ENCODE results near the gene NCK1. TPM values are rescaled to one million over a fixed set of nuclear protein-coding genes. Genes with fewer than 3 reads are reported as not detected.
A peak's percentile ranks its signal among the peaks of the same experiment; 100 is the strongest.

NCK1 gene
- total and polyA plus RNA-seq, 4 experiments from 2014 or later: 40.3 to 68.4 (median 61.6) TPM

DNA sequence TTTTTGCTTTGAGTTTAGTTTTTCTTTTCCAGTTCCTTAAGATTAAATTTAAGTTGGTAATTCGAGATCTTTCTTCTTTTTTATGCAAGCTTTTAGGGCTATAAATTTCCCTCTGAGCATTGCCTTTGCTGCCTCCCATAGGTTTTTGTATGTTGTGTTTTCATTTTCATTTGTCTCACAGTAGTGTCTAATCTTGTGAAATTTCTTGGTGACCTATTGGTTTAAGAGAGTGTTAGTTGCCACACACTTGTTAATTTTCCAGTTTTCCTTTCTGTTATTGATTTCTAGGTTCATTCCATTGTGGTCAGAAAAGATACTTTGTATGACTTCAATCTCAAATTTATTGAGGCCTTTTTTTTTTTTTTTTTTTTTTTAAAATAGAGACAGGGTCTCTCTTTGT lies 77.5 kb downstream of the NCK1 start:
- peaks cover 52 to 82% (median 70%) of the 10 kb centered on the region in 4 donors for H3K4me1 Mint-ChIP-seq
- Histone ChIP-seq H3K4me3 (ENCODE audit: low read length in 2 of 2) (no peak overlapping the region), H3K27me3 (ENCODE audit: insufficient read depth, low read length) (no peaks in the 10 kb centered on the region), H3K9me3 (ENCODE audit: control insufficient read depth in 1 of 2, low read length in 2 of 2) (no peaks in the 10 kb centered on the region), H3K4me1 (ENCODE audit: insufficient read depth, low read length) (peaks cover 53% of the 10 kb centered on the region), H3K36me3 (ENCODE audit: insufficient read depth, low read length) (no peaks in the 10 kb centered on the region), H3K27ac (ENCODE audit: low read depth, low read length) (no peak overlapping the region)
- intact Hi-C loops (cut with micrococcal nuclease): loop anchor here (5.0 kb wide), 1 partner anchor 77 kb away; the partner anchor contains the start of gene NCK1
- CTCF ChIA-PET (ENCODE audit: partially characterized antibody): interaction anchor here (0.7 to 2.0 kb wide), 4 partner anchors 52 to 282 kb away, joined by 3 to 6 read pairs (median 4); partner anchors contain the start of gene STAG1
- H3K27me3 Mint-ChIP-seq: no peaks in the 10 kb centered on the region
- peaks cover 23 to 32% of the 10 kb centered on the region in 2 donors for H3K36me3 Mint-ChIP-seq
- no peak for DNase-seq
- peak overlapping the region in 7 of 8 donors; percentile 18 to 78 (median 60) for H3K4me3 Mint-ChIP-seq
- POLR2A ChIA-PET (ENCODE audit: partially characterized antibody): interaction anchor here (0.6 to 1.6 kb wide), 7 partner anchors 20 to 187 kb away, joined by 3 to 7 read pairs (median 4); partner anchors contain the start of genes NCK1 and STAG1
- peaks cover 0 to 1% (median 0%) of the 10 kb centered on the region in 8 donors for H3K9me3 Mint-ChIP-seq
- H3K27ac Mint-ChIP-seq: peak overlapping the region in 5 of 7 donors; percentile 49 to 86 (median 65)

DNA sequence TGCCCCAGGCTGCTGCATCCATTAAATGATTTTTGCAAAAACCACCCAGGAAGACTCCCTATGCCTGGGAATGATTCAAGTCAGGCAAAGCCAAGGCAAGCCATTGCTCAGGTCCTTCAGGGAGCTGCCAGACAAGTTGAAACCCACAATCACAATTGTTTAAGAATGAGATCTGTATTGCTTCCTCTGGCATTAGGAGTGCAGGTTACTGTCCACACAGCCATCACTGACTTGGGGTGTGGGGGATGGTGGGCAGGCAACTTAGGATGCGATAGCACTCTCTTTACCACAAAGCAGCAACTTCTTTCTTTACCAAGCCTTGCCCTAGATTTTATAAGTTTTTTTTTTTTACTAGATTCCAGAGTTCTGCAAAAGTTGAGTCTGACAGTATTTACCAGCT lies 80.8 kb downstream of the NCK1 start:
- Histone ChIP-seq H3K4me3 (ENCODE audit: low read length in 2 of 2) (no peak overlapping the region), H3K27me3 (ENCODE audit: insufficient read depth, low read length) (no peaks in the 10 kb centered on the region), H3K9me3 (ENCODE audit: control insufficient read depth in 1 of 2, low read length in 2 of 2) (no peaks in the 10 kb centered on the region), H3K4me1 (ENCODE audit: insufficient read depth, low read length) (peaks cover 51% of the 10 kb centered on the region), H3K36me3 (ENCODE audit: insufficient read depth, low read length) (peaks cover 8% of the 10 kb centered on the region), H3K27ac (ENCODE audit: low read depth, low read length) (no peak overlapping the region)
- ChIA-PET POLR2A (ENCODE audit: partially characterized antibody) (interaction anchor here (1.6 kb wide), 1 partner anchor 23 kb away, joined by 5 read pairs; no protein-coding TSS in a partner anchor), CTCF (ENCODE audit: partially characterized antibody) (interaction anchor here (0.7 to 1.2 kb wide), 4 partner anchors 8 to 89 kb away, joined by 3 to 4 read pairs (median 4); no protein-coding TSS in a partner anchor)
- DNase-seq: no peak
- intact Hi-C loops (cut with micrococcal nuclease): no loop called here
- H3K4me3 Mint-ChIP-seq: peak overlapping the region in 5 of 8 donors; percentile 2 to 65 (median 29)
- H3K4me1 Mint-ChIP-seq: peaks cover 50 to 76% (median 58%) of the 10 kb centered on the region in 4 donors
- peaks cover 0 to 1% (median 0%) of the 10 kb centered on the region in 8 donors for H3K9me3 Mint-ChIP-seq
- peak overlapping the region in 5 of 7 donors; percentile 13 to 81 (median 43) for H3K27ac Mint-ChIP-seq
- H3K27me3 Mint-ChIP-seq: no peaks in the 10 kb centered on the region
- H3K36me3 Mint-ChIP-seq: peaks cover 21 to 25% of the 10 kb centered on the region in 2 donors

DNA sequence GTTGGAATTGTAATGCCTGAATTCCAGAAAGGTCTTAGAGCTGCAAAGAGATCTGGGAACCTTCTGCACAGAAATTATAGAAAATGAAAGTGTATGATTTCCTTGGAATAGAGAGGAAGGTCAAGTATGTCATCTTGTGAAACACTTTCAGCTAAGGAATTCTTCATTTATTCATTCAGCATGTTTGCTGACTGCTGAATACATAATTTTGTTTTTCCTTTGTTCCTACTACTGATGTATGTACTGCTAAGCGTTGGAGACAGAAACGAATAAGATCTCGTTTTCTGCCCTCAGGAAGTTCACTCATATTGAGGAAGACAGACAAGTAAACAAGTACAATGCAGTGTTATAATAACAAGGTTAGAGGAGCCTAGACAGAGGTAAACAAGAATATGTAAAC lies 81.4 kb downstream of the NCK1 start:
- Mint-ChIP-seq H3K27ac (peak overlapping the region in 5 of 7 donors; percentile 14 to 81 (median 47)), H3K9me3 (peaks cover 0 to 1% (median 0%) of the 10 kb centered on the region in 8 donors), H3K4me3 (peak overlapping the region in 1 of 8 donors; percentile 65), H3K27me3 (no peaks in the 10 kb centered on the region), H3K36me3 (peaks cover 21 to 29% of the 10 kb centered on the region in 2 donors), H3K4me1 (peaks cover 45 to 76% (median 56%) of the 10 kb centered on the region in 4 donors)
- Histone ChIP-seq H3K9me3 (ENCODE audit: control insufficient read depth in 1 of 2, low read length in 2 of 2) (no peaks in the 10 kb centered on the region), H3K36me3 (ENCODE audit: insufficient read depth, low read length) (peaks cover 8% of the 10 kb centered on the region), H3K4me3 (ENCODE audit: low read length in 2 of 2) (no peak overlapping the region), H3K4me1 (ENCODE audit: insufficient read depth, low read length) (peaks cover 45% of the 10 kb centered on the region), H3K27ac (ENCODE audit: low read depth, low read length) (no peak overlapping the region), H3K27me3 (ENCODE audit: insufficient read depth, low read length) (no peaks in the 10 kb centered on the region)
- POLR2A ChIA-PET (ENCODE audit: partially characterized antibody): interaction anchor here (1.6 kb wide), 1 partner anchor 24 kb away, joined by 5 read pairs; no protein-coding TSS in a partner anchor
- CTCF ChIA-PET (ENCODE audit: partially characterized antibody): no interaction called here
- intact Hi-C loops (cut with micrococcal nuclease): no loop called here
- no peak for DNase-seq

DNA sequence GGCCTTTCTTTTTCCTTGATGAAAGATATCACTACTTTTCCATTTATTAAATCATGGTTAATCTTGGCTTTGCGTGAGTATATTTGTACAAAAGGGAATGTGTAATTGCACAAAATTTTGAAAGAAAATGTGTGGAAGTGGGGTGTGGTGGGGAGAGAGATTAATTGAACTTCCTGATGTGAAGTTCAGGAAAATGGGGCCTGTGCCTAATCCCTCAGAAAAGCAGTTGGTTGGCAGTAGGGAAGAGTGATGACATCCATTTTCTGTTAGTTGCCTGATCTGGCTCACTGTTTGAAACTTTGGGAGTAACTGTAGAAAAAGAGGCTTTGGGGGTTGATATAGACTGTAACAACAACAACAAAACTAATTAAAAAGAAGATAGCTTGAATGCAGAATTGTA lies 85.0 kb downstream of the NCK1 start:
- Mint-ChIP-seq H3K9me3 (peaks cover 0 to 1% (median 0%) of the 10 kb centered on the region in 8 donors), H3K27ac (peak overlapping the region in 1 of 7 donors; percentile 39), H3K36me3 (peaks cover 27 to 33% of the 10 kb centered on the region in 2 donors), H3K4me3 (no peak overlapping the region), H3K27me3 (no peaks in the 10 kb centered on the region), H3K4me1 (peaks cover 31 to 45% (median 36%) of the 10 kb centered on the region in 4 donors)
- POLR2A ChIA-PET (ENCODE audit: partially characterized antibody): interaction anchor here (1.3 to 1.5 kb wide), 2 partner anchors 16 to 84 kb away, joined by 4 to 5 read pairs; no protein-coding TSS in a partner anchor
- Histone ChIP-seq H3K4me3 (ENCODE audit: low read length in 2 of 2) (no peak overlapping the region), H3K27ac (ENCODE audit: low read depth, low read length) (no peak overlapping the region), H3K9me3 (ENCODE audit: control insufficient read depth in 1 of 2, low read length in 2 of 2) (no peaks in the 10 kb centered on the region), H3K36me3 (ENCODE audit: insufficient read depth, low read length) (peaks cover 8% of the 10 kb centered on the region), H3K4me1 (ENCODE audit: insufficient read depth, low read length) (peaks cover 23% of the 10 kb centered on the region), H3K27me3 (ENCODE audit: insufficient read depth, low read length) (no peaks in the 10 kb centered on the region)
- DNase-seq: no peak
- intact Hi-C loops (cut with micrococcal nuclease): no loop called here
- CTCF ChIA-PET (ENCODE audit: partially characterized antibody): interaction anchor here (0.6 to 1.7 kb wide), 2 partner anchors 17 to 104 kb away, joined by 3 read pairs; no protein-coding TSS in a partner anchor

DNA sequence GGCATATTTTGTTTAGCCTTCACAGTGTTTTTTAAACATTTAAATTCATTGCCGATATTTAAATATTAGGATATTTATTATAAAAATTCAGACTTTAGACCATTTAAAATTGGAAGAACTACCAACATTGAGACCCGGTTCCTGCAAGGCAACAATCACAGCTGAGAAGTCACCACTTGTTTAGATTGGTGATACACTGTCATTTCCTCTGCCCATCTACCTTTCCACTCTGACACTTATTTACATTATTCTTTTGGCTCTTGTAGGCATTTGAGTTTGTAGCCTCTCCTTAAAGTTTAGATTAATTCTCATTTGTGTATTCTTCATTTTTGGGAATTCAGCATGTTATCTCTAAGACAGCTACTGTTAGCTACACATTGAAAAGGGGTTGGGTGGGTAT lies 85.5 kb downstream of the NCK1 start:
- Mint-ChIP-seq H3K27me3 (no peaks in the 10 kb centered on the region), H3K9me3 (peaks cover 0 to 1% (median 0%) of the 10 kb centered on the region in 8 donors), H3K27ac (peak overlapping the region in 3 of 7 donors; percentile 25 to 67 (median 31)), H3K4me1 (peaks cover 26 to 40% (median 32%) of the 10 kb centered on the region in 4 donors), H3K36me3 (peaks cover 27 to 33% of the 10 kb centered on the region in 2 donors), H3K4me3 (no peak overlapping the region)
- no peaks in the 10 kb centered on the region for H3K9me3 ChIP-seq (ENCODE audit: control insufficient read depth in 1 of 2, low read length in 2 of 2)
- no peak overlapping the region for H3K27ac ChIP-seq (ENCODE audit: low read depth, low read length)
- H3K4me1 ChIP-seq (ENCODE audit: insufficient read depth, low read length): peaks cover 18% of the 10 kb centered on the region
- no peak for DNase-seq
- CTCF ChIA-PET (ENCODE audit: partially characterized antibody): interaction anchor here (1.7 kb wide), 1 partner anchor 18 kb away, joined by 3 read pairs; no protein-coding TSS in a partner anchor
- intact Hi-C loops (cut with micrococcal nuclease): no loop called here
- POLR2A ChIA-PET (ENCODE audit: partially characterized antibody): interaction anchor here (1.0 to 1.3 kb wide), 2 partner anchors 16 to 195 kb away, joined by 5 to 6 read pairs; partner anchors contain the start of gene STAG1
- H3K36me3 ChIP-seq (ENCODE audit: insufficient read depth, low read length): peaks cover 8% of the 10 kb centered on the region
- no peak overlapping the region for H3K4me3 ChIP-seq (ENCODE audit: low read length in 2 of 2)
- H3K27me3 ChIP-seq (ENCODE audit: insufficient read depth, low read length): no peaks in the 10 kb centered on the region

DNA sequence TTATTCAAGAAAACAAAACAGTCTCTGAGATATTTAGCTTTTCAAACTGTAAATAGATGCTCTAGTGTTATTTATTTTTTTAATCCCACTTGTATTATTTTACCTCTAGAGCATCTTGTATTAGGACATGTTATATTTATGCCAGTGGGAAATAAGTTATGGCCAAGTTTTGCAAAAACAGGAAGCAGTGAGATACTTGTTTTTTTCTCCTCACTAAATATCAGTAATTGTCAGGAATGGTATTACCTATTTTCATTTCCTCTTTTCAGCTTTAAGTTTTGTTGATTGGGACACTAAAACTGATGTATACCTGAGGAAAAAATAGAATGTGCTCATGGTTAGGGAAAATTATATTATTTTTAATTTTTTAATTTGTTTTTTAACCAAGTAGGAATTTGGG lies 87.1 kb downstream of the NCK1 start:
- H3K4me1 Mint-ChIP-seq: peaks cover 14 to 24% (median 19%) of the 10 kb centered on the region in 4 donors
- POLR2A ChIA-PET (ENCODE audit: partially characterized antibody): interaction anchor here (1.2 kb wide), 1 partner anchor 88 kb away, joined by 3 read pairs; the partner anchor contains the start of gene NCK1

DNA sequence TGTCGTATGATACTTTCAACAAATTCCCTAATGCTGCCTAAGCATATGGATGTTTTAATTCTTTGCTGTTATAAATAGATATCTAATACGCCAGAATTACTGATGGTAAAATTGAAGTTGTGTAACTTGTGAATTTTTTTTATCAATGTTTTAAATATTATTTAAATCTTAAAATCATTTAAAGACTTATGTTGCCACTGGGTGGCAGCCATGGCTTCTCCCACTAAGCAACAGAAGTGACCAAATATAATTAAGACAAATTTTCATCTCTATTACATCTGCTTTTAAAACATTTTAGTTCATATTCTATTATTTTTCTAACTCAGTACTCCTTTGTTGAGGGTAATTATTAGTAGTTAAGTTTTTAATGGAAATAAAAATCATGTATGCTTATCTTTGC lies 87.7 kb downstream of the NCK1 start:
- H3K27ac ChIP-seq (ENCODE audit: low read depth, low read length): no peak overlapping the region
- H3K4me3 Mint-ChIP-seq: no peak overlapping the region
- no peak overlapping the region for H3K4me3 ChIP-seq (ENCODE audit: low read length in 2 of 2)
- DNase-seq: no peak
- no peaks in the 10 kb centered on the region for H3K9me3 ChIP-seq (ENCODE audit: control insufficient read depth in 1 of 2, low read length in 2 of 2)
- ChIA-PET POLR2A (ENCODE audit: partially characterized antibody) (interaction anchor here (1.2 to 1.6 kb wide), 2 partner anchors 88 to 197 kb away, joined by 3 to 4 read pairs; partner anchors contain the start of genes NCK1 and STAG1), CTCF (ENCODE audit: partially characterized antibody) (interaction anchor here (1.1 to 1.4 kb wide), 2 partner anchors 7 to 88 kb away, joined by 4 read pairs; no protein-coding TSS in a partner anchor)
- peaks cover 24 to 30% of the 10 kb centered on the region in 2 donors for H3K36me3 Mint-ChIP-seq
- no peaks in the 10 kb centered on the region for H3K27me3 ChIP-seq (ENCODE audit: insufficient read depth, low read length)
- H3K27ac Mint-ChIP-seq: no peak overlapping the region
- peaks cover 10% of the 10 kb centered on the region for H3K4me1 ChIP-seq (ENCODE audit: insufficient read depth, low read length)
- H3K27me3 Mint-ChIP-seq: no peaks in the 10 kb centered on the region
- intact Hi-C loops (cut with micrococcal nuclease): no loop called here
- H3K36me3 ChIP-seq (ENCODE audit: insufficient read depth, low read length): peaks cover 8% of the 10 kb centered on the region
- H3K4me1 Mint-ChIP-seq: peaks cover 14 to 29% (median 22%) of the 10 kb centered on the region in 4 donors
- H3K9me3 Mint-ChIP-seq: no peaks in the 10 kb centered on the region

More for the DNA sequence above, 87.1 kb downstream of the NCK1 start:
- peak overlapping the region in 1 of 7 donors; percentile 47 for H3K27ac Mint-ChIP-seq
- H3K27me3 Mint-ChIP-seq: no peaks in the 10 kb centered on the region
- Histone ChIP-seq H3K4me3 (ENCODE audit: low read length in 2 of 2) (no peak overlapping the region), H3K9me3 (ENCODE audit: control insufficient read depth in 1 of 2, low read length in 2 of 2) (no peaks in the 10 kb centered on the region), H3K4me1 (ENCODE audit: insufficient read depth, low read length) (peaks cover 4% of the 10 kb centered on the region), H3K36me3 (ENCODE audit: insufficient read depth, low read length) (peaks cover 8% of the 10 kb centered on the region), H3K27me3 (ENCODE audit: insufficient read depth, low read length) (no peaks in the 10 kb centered on the region), H3K27ac (ENCODE audit: low read depth, low read length) (no peak overlapping the region)
- intact Hi-C loops (cut with micrococcal nuclease): no loop called here
- no peak overlapping the region for H3K4me3 Mint-ChIP-seq
- no peak for DNase-seq
- H3K36me3 Mint-ChIP-seq: peaks cover 27 to 30% of the 10 kb centered on the region in 2 donors
- H3K9me3 Mint-ChIP-seq: no peaks in the 10 kb centered on the region
- CTCF ChIA-PET (ENCODE audit: partially characterized antibody): no interaction called here

All from CD4-positive, alpha-beta memory T cell (primary cell).